Activated CD8-positive, alpha-beta memory T cell treated with anti-CD3 and anti-CD28 coated beads, Interleukin-2, amount 50 U/mL, for 4 hours (primary cell): ENCODE data around the gene RABAC1.
A peak's percentile ranks its signal among the peaks of the same experiment; 100 is the strongest.
"Not testable (repeated sequence)": the region's sequence is repeated elsewhere in the genome, so short reads cannot be mapped to it uniquely, and the experiment has no call there.

Experiments
- DNase-seq: peaks from one replicate; pipeline ENCODE4 v3.0.0-alpha.2; 2020

Gene RABAC1

GRCh38 chr19:41959056-41960053, at the start of gene RABAC1:
RABAC1 (minus strand) TSS chr19:41959321; CDS start chr19:41959292, 29 bp downstream.
- DNase-seq: peak; percentile 91

- no peak for DNase-seq
Observed at GRCh38 chr19:42006569-42006968, 47.4 kb upstream of the RABAC1 start.

- DNase-seq: no peak
Observed at GRCh38 chr19:42005504-42005903, 46.4 kb upstream of the RABAC1 start.

- DNase-seq: no peak
Observed at GRCh38 chr19:42003506-42004294, 44.6 kb upstream of the RABAC1 start.

- no peak for DNase-seq
Observed at GRCh38 chr19:41999878-42000208, 40.7 kb upstream of the RABAC1 start.

- DNase-seq: no peak
Observed at GRCh38 chr19:41999071-41999877, 40.2 kb upstream of the RABAC1 start.

GRCh38 chr19:41998246-41999020, 39.3 kb upstream of the RABAC1 start:
- peak; percentile 43 for DNase-seq

GRCh38 chr19:41997851-41998229, 38.7 kb upstream of the RABAC1 start:
- DNase-seq: no peak

GRCh38 chr19:41997121-41997850, 38.2 kb upstream of the RABAC1 start:
- DNase-seq: peak; percentile 41

GRCh38 chr19:41995959-41996797, 37.1 kb upstream of the RABAC1 start:
- no peak for DNase-seq

GRCh38 chr19:41994994-41995958, 36.2 kb upstream of the RABAC1 start:
- no peak for DNase-seq

- peak; percentile 54 for DNase-seq
Observed at GRCh38 chr19:41994521-41994971, 35.4 kb upstream of the RABAC1 start.

GRCh38 chr19:41993612-41994483, 34.7 kb upstream of the RABAC1 start, which contains the start of gene ATP1A3:
ATP1A3 (minus strand) TSS chr19:41994230; CDS start chr19:41994076, 154 bp downstream.
- peak; percentile 68 for DNase-seq

GRCh38 chr19:41991925-41992569, 32.9 kb upstream of the RABAC1 start:
- DNase-seq: not testable (repeated sequence)

- no peak for DNase-seq
Observed at GRCh38 chr19:41991025-41991424, 31.9 kb upstream of the RABAC1 start.

- no peak for DNase-seq
Observed at GRCh38 chr19:41990615-41991014, 31.5 kb upstream of the RABAC1 start.

- no peak for DNase-seq
Observed at GRCh38 chr19:41990028-41990427, 30.9 kb upstream of the RABAC1 start.
